ENCODE results near the gene CMTR2. TPM values are rescaled to one million over a fixed set of nuclear protein-coding genes. Genes with fewer than 3 reads are reported as not detected.

Gene CMTR2, protein sequence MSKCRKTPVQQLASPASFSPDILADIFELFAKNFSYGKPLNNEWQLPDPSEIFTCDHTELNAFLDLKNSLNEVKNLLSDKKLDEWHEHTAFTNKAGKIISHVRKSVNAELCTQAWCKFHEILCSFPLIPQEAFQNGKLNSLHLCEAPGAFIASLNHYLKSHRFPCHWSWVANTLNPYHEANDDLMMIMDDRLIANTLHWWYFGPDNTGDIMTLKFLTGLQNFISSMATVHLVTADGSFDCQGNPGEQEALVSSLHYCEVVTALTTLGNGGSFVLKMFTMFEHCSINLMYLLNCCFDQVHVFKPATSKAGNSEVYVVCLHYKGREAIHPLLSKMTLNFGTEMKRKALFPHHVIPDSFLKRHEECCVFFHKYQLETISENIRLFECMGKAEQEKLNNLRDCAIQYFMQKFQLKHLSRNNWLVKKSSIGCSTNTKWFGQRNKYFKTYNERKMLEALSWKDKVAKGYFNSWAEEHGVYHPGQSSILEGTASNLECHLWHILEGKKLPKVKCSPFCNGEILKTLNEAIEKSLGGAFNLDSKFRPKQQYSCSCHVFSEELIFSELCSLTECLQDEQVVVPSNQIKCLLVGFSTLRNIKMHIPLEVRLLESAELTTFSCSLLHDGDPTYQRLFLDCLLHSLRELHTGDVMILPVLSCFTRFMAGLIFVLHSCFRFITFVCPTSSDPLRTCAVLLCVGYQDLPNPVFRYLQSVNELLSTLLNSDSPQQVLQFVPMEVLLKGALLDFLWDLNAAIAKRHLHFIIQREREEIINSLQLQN
- total RNA-seq = 19.1 and 20.5 TPM in 2 replicates
- long read RNA-seq, full-length matches to known transcripts = 29 of 53 reads
- long read RNA-seq, partial matches to known transcripts = 3 of 53 reads
- long read RNA-seq, other reads (novel, unspliced or antisense) = 21 of 53 reads

DNA sequence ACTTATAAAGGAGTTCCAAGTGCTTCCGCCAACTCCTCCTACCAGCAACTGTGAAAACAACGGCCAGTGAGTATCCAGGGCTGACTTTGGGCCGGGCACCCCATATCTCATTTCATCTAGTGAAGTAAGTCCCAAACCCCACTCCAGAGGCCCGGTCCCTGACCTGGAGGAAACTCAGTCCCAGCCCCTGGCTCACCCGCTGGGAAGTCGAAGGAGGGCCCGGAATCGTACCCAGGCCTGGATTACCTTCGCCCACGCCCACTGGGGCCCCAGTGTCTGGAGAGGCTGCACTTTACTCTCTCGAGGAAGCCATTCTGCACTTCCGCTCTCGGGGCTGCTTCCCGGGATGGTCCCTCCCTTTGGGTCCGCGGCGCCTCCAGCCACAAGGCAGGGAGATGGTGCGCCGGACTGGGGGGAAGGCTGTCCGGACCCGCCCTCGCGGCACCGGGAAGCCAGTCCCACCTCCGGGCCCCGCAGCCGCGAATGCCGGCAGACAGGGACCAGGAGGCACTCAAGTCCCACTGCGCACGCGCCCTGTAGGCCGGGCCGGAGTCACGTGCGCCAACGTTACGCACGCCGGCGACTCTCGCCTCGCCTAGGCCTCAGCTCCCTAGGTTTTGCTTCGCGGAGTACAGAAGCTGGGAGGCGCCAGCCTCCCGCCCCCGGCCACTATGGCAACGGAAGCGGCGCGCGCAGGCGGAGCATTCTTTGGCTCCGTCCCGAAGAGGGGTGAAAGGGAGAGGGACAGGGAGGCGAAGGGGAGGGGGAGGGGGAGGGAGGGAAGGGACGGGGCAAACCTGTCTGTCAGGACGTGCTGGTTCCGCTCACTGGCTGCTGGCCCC is at the start of gene CMTR2:
Gene CMTR2 (minus strand): TSS at position 513 of the 842 bp plus-strand sequence. CDS start 3,482 bp downstream, outside the sequence.
- H3K9me3 Mint-ChIP-seq = no peaks in the 10 kb centered on the region
- TF ChIP-seq, protein P1, sequence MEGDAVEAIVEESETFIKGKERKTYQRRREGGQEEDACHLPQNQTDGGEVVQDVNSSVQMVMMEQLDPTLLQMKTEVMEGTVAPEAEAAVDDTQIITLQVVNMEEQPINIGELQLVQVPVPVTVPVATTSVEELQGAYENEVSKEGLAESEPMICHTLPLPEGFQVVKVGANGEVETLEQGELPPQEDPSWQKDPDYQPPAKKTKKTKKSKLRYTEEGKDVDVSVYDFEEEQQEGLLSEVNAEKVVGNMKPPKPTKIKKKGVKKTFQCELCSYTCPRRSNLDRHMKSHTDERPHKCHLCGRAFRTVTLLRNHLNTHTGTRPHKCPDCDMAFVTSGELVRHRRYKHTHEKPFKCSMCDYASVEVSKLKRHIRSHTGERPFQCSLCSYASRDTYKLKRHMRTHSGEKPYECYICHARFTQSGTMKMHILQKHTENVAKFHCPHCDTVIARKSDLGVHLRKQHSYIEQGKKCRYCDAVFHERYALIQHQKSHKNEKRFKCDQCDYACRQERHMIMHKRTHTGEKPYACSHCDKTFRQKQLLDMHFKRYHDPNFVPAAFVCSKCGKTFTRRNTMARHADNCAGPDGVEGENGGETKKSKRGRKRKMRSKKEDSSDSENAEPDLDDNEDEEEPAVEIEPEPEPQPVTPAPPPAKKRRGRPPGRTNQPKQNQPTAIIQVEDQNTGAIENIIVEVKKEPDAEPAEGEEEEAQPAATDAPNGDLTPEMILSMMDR (conservative IDR thresholded peaks at IDR 0.05) = no peak

DNA sequence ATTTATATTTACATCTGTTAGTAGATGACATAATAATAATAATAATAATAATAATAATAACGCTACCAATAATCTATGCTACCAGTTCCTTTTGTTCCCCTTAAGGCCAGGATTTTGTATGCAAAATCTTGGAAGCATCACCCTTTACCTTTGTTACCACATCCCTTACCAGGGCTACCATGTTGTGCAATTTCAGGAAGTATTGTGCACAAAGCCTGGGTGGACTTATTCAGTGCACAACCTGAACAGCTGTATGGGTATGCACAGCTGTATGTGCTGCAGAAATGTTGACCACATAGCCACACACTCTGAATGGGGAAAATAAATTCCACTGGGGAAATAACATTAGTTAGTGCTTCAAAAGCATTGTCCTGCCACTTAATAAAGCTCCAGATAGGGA is 49.4 kb upstream of the CMTR2 start:
- Mint-ChIP-seq H3K4me3 (no peak overlapping the region), H3K27ac (ENCODE audit: unreplicated experiment) (no peak overlapping the region), H3K9me3 (peaks cover 6% of the 10 kb centered on the region), H3K4me1 (peaks cover 3% of the 10 kb centered on the region), H3K36me3 (ENCODE audit: low read depth) (no peaks in the 10 kb centered on the region), H3K27me3 (ENCODE audit: low read depth) (peaks cover 26% of the 10 kb centered on the region)
- TF ChIP-seq, protein P1 (conservative IDR thresholded peaks at IDR 0.05) = no peak
- no peak for DNase-seq (ENCODE audit: low read depth, low spot score)

More for the DNA sequence above, at the start of gene CMTR2:
- H3K4me3 Mint-ChIP-seq = peak within 1 kb of the TSS; percentile 90
- peak; percentile 88 for DNase-seq (ENCODE audit: low read depth, low spot score)
- peaks cover 14% of the 10 kb centered on the region for H3K36me3 Mint-ChIP-seq (ENCODE audit: low read depth)
- H3K27me3 Mint-ChIP-seq (ENCODE audit: low read depth) = peaks cover 24% of the 10 kb centered on the region
- peak within 1 kb of the TSS; percentile 59 for H3K27ac Mint-ChIP-seq (ENCODE audit: unreplicated experiment)
- H3K4me1 Mint-ChIP-seq = peaks cover 20% of the 10 kb centered on the region

DNA sequence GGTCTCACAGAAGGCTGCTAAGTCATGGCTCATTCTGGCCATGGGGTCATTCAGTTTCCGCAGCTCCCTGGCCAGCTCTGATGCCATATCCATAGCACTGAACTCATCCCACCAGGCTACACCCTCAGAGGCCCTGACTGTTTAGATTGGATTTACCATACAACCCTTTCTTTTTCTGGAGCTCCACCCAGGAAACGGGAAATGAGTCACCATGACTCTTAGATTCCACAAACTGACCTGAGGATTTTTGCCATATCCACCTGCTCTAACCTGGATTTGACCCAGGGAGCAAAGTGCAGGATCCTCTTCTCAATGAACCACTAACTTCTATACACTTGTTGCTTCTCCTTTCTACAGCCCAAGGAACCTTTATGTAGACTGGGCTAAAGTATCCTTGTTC is 49.0 kb upstream of the CMTR2 start:
- Mint-ChIP-seq H3K27ac (ENCODE audit: unreplicated experiment) (no peak overlapping the region), H3K27me3 (ENCODE audit: low read depth) (peaks cover 30% of the 10 kb centered on the region), H3K4me1 (peaks cover 3% of the 10 kb centered on the region), H3K4me3 (no peak overlapping the region), H3K9me3 (peaks cover 6% of the 10 kb centered on the region), H3K36me3 (ENCODE audit: low read depth) (no peaks in the 10 kb centered on the region)
- TF ChIP-seq, protein P1 (conservative IDR thresholded peaks at IDR 0.05) = no peak
- no peak for DNase-seq (ENCODE audit: low read depth, low spot score)

DNA sequence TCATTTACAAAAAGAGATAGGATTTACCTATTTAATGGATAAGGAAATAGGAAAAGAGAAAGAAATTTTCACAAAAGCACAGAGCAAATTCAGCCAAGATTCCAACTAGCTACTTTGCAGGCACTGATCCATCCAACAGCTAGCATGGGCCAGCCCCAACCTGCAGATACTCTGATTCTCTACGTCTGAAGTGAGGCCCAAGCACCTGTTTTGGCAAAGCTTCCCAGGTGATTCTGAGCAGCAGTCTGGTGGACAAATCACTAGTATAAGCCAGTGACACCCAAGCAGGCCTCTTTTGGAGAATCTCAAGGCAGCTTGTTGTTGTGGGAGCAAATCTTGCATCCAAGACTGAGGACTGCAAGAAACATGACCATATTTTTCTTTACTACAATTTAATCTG is 48.4 kb upstream of the CMTR2 start:
- H3K4me3 Mint-ChIP-seq = no peak overlapping the region
- peaks cover 3% of the 10 kb centered on the region for H3K4me1 Mint-ChIP-seq
- TF ChIP-seq, protein P1 (conservative IDR thresholded peaks at IDR 0.05) = no peak
- no peak overlapping the region for H3K27ac Mint-ChIP-seq (ENCODE audit: unreplicated experiment)
- DNase-seq (ENCODE audit: low read depth, low spot score) = no peak
- H3K9me3 Mint-ChIP-seq = peaks cover 6% of the 10 kb centered on the region
- H3K27me3 Mint-ChIP-seq (ENCODE audit: low read depth) = peaks cover 36% of the 10 kb centered on the region
- no peaks in the 10 kb centered on the region for H3K36me3 Mint-ChIP-seq (ENCODE audit: low read depth)

DNA sequence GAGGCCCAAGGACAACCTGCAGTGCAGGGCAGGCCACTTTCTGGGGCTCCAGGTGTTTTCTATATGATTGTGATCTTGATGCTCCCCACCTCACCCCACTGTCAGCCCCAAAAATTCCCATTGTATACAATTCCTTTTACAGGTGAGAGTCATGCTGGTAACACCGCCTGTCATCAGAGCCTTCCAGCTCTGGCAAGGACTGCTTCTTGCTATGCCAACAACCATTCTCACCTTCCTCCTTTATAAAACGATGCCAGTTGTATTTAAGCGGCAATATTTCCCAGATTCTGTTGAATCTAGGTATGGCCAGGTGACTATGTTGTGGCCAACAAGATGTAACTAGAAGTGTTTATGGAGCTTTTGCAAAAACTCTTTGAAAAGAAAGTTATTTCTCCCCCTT is 38.9 kb upstream of the CMTR2 start:
- no peaks in the 10 kb centered on the region for H3K36me3 Mint-ChIP-seq (ENCODE audit: low read depth)
- TF ChIP-seq, protein P1 (conservative IDR thresholded peaks at IDR 0.05) = no peak
- no peak for DNase-seq (ENCODE audit: low read depth, low spot score)
- no peak overlapping the region for H3K27ac Mint-ChIP-seq (ENCODE audit: unreplicated experiment)
- H3K27me3 Mint-ChIP-seq (ENCODE audit: low read depth) = peaks cover 49% of the 10 kb centered on the region
- H3K4me3 Mint-ChIP-seq = no peak overlapping the region
- peaks cover 6% of the 10 kb centered on the region for H3K9me3 Mint-ChIP-seq
- no peaks in the 10 kb centered on the region for H3K4me1 Mint-ChIP-seq

Measured in neural crest cell (in vitro differentiated cells).